ENCODE measurements around the gene PRSS33. TPM values are rescaled to one million over a fixed set of nuclear protein-coding genes. Genes with fewer than 3 reads are reported as not detected.
A peak's percentile ranks its signal among the peaks of the same experiment; 100 is the strongest.

The PRSS33 gene
- total and polyA plus RNA-seq, 4 donors = 0.08 TPM; not detected in 3

DNA sequence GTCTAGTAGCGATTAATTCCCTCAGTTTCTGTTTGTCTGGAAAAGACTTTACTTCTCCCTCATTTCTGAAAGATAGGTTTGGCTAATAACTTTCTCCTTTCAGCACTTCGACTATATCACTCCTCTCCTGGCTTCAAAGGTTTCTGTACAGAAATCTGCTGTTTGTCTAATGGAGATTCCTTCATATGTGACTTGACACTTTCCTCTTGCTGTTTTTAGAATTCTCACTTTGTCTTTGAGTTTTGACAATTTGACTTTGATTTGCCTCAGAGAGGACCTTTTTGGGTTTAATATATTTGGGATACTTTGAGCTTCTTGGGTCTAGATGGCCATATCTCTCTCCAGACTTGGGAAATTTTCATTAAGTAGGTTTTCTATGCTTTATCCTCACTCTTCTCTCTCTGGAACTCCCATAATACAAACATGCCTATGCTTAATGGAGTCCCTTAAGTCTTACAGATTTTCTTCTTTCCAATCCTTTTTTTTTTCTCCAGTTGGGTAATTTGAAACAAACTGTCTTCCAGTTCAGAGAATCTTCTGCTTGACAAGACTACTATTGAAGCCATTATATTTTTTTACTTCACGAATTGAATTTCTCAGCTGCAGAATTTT is 21.9 kb upstream of the PRSS33 start:
- Histone ChIP-seq H3K36me3 (ENCODE audit: control insufficient read depth in 1 of 2, insufficient read depth in 2 of 2, low read length in 1 of 2) (no peaks in the 10 kb centered on the region), H3K27me3 (ENCODE audit: control insufficient read depth in 1 of 2, insufficient read depth in 2 of 2, low read length in 1 of 2) (no peaks in the 10 kb centered on the region), H3K4me3 (ENCODE audit: low read length in 2 of 2) (no peak overlapping the region), H3K4me1 (ENCODE audit: control insufficient read depth in 1 of 2, insufficient read depth in 2 of 2, low read length in 2 of 2) (no peaks in the 10 kb centered on the region), H3K27ac (ENCODE audit: low read depth in 1 of 2, low read length in 2 of 2) (no peak overlapping the region), H3K9me3 (ENCODE audit: control insufficient read depth, low read length) (peaks cover 4% of the 10 kb centered on the region)
- WGBS, 2 donors = 75 to 76% methylated on average over 3 of the region's 3 CpGs
- ATAC-seq (ENCODE audit: low FRiP score) (no peak), DNase-seq (no peak)
- intact Hi-C loops (cut with DNase I) = no loop called here

- intact Hi-C loops (cut with DNase I) = no loop called here
- H3K27me3 ChIP-seq (ENCODE audit: control insufficient read depth in 1 of 2, insufficient read depth in 2 of 2, low read length in 1 of 2) = no peaks in the 10 kb centered on the region
- DNase-seq = peak; percentile 9 to 30
Measured at GRCh38 chr16:2808181-2808580, 20.8 kb upstream of the PRSS33 start.

GRCh38 chr16:2806286-2806685 is 18.9 kb upstream of the PRSS33 start:
- Histone ChIP-seq H3K27ac (ENCODE audit: low read depth in 1 of 2, low read length in 2 of 2) (no peak overlapping the region), H3K4me3 (ENCODE audit: low read length in 2 of 2) (no peak overlapping the region), H3K4me1 (ENCODE audit: control insufficient read depth in 1 of 2, insufficient read depth in 2 of 2, low read length in 2 of 2) (no peaks in the 10 kb centered on the region), H3K27me3 (ENCODE audit: control insufficient read depth in 1 of 2, insufficient read depth in 2 of 2, low read length in 1 of 2) (no peaks in the 10 kb centered on the region), H3K36me3 (ENCODE audit: control insufficient read depth in 1 of 2, insufficient read depth in 2 of 2, low read length in 1 of 2) (no peaks in the 10 kb centered on the region), H3K9me3 (ENCODE audit: control insufficient read depth, low read length) (peaks cover 8% of the 10 kb centered on the region)
- DNase-seq (peak; percentile 4 to 38), ATAC-seq (ENCODE audit: low FRiP score) (no peak)
- intact Hi-C loops (cut with DNase I) = no loop called here
- 69% methylated on average over 5 of the region's 5 CpGs for WGBS, 2 donors

More at GRCh38 chr16:2808181-2808580, 20.8 kb upstream of the PRSS33 start:
- 87% methylated on average over 7 of the region's 7 CpGs for WGBS, 2 donors
- Histone ChIP-seq H3K36me3 (ENCODE audit: control insufficient read depth in 1 of 2, insufficient read depth in 2 of 2, low read length in 1 of 2) (no peaks in the 10 kb centered on the region), H3K9me3 (ENCODE audit: control insufficient read depth, low read length) (peaks cover 8% of the 10 kb centered on the region), H3K4me1 (ENCODE audit: control insufficient read depth in 1 of 2, insufficient read depth in 2 of 2, low read length in 2 of 2) (no peaks in the 10 kb centered on the region), H3K27ac (ENCODE audit: low read depth in 1 of 2, low read length in 2 of 2) (no peak overlapping the region), H3K4me3 (ENCODE audit: low read length in 2 of 2) (no peak overlapping the region)
- ATAC-seq (ENCODE audit: low FRiP score) = no peak

DNA sequence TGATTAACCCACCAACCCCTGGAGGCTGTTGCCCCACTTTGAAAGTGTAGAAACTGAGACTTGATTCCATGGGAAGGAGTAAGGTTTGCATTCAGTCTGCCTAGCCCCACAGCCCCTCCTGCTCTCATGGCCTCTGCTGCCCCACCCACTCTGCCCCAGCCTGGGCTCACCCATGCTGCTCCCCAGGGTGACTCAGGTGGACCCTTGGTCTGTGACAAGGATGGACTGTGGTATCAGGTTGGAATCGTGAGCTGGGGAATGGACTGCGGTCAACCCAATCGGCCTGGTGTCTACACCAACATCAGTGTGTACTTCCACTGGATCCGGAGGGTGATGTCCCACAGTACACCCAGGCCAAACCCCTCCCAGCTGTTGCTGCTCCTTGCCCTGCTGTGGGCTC is 17.4 kb upstream of the PRSS33 start:
- ATAC-seq (ENCODE audit: low FRiP score) = no peak
- peaks cover 8% of the 10 kb centered on the region for H3K9me3 ChIP-seq (ENCODE audit: control insufficient read depth, low read length)
- intact Hi-C loops (cut with DNase I) = no loop called here

DNA sequence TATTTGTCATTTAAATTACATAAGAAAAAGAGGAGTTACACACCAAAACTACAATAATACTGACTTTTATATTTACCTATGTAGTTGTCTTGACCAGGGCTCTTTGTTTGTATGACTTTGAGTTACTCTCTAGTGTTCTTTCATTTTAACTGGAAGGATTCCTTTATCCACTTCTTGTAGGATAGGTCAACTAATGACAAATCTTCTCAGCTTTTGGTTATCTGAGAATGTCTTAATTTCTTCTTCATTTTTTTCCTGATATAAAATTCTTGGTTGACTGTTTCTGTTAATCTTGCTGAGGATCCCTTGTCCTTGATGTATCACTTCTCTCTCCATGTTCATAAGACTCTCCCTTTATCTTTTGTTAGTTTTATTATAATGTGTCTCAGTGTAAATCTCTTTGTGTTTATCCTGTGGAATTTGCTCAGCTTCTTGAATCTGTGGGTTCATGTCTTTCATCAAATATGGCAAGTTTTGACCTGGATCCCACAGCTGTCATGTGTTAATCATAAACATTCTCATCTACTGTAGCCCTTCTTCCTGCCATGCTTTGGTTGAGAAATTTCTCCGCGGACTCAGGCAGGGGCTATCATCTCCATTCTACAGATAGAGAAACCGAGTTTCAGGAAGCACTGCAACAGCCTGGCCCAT is 16.3 kb upstream of the PRSS33 start:
- Histone ChIP-seq H3K9me3 (ENCODE audit: control insufficient read depth, low read length) (peaks cover 8% of the 10 kb centered on the region), H3K27me3 (ENCODE audit: control insufficient read depth in 1 of 2, insufficient read depth in 2 of 2, low read length in 1 of 2) (no peaks in the 10 kb centered on the region), H3K36me3 (ENCODE audit: control insufficient read depth in 1 of 2, insufficient read depth in 2 of 2, low read length in 1 of 2) (no peaks in the 10 kb centered on the region), H3K27ac (ENCODE audit: low read depth in 1 of 2, low read length in 2 of 2) (no peak overlapping the region), H3K4me3 (ENCODE audit: low read length in 2 of 2) (no peak overlapping the region), H3K4me1 (ENCODE audit: control insufficient read depth in 1 of 2, insufficient read depth in 2 of 2, low read length in 2 of 2) (no peaks in the 10 kb centered on the region)
- ATAC-seq (ENCODE audit: low FRiP score) (no peak), DNase-seq (peak in 1 of 2 donors; percentile 12)
- intact Hi-C loops (cut with DNase I) = no loop called here
- 79 to 81% methylated on average over 3 of the region's 3 CpGs for WGBS, 2 donors

More for the DNA sequence above, 17.4 kb upstream of the PRSS33 start:
- Histone ChIP-seq H3K36me3 (ENCODE audit: control insufficient read depth in 1 of 2, insufficient read depth in 2 of 2, low read length in 1 of 2) (no peaks in the 10 kb centered on the region), H3K4me3 (ENCODE audit: low read length in 2 of 2) (no peak overlapping the region), H3K4me1 (ENCODE audit: control insufficient read depth in 1 of 2, insufficient read depth in 2 of 2, low read length in 2 of 2) (no peaks in the 10 kb centered on the region), H3K27me3 (ENCODE audit: control insufficient read depth in 1 of 2, insufficient read depth in 2 of 2, low read length in 1 of 2) (no peaks in the 10 kb centered on the region), H3K27ac (ENCODE audit: low read depth in 1 of 2, low read length in 2 of 2) (no peak overlapping the region)
- peak in 1 of 2 donors; percentile 28 for DNase-seq
- WGBS, 2 donors = 91 to 96% methylated on average over 4 of the region's 4 CpGs

GRCh38 chr16:2799859-2800226 is 12.5 kb upstream of the PRSS33 start:
- Histone ChIP-seq H3K27ac (ENCODE audit: low read depth in 1 of 2, low read length in 2 of 2) (no peak overlapping the region), H3K36me3 (ENCODE audit: control insufficient read depth in 1 of 2, insufficient read depth in 2 of 2, low read length in 1 of 2) (no peaks in the 10 kb centered on the region), H3K9me3 (ENCODE audit: control insufficient read depth, low read length) (peaks cover 8% of the 10 kb centered on the region), H3K27me3 (ENCODE audit: control insufficient read depth in 1 of 2, insufficient read depth in 2 of 2, low read length in 1 of 2) (peaks cover 0 to 1% of the 10 kb centered on the region in 2 donors), H3K4me1 (ENCODE audit: control insufficient read depth in 1 of 2, insufficient read depth in 2 of 2, low read length in 2 of 2) (no peaks in the 10 kb centered on the region), H3K4me3 (ENCODE audit: low read length in 2 of 2) (no peak overlapping the region)
- no peak for ATAC-seq (ENCODE audit: low FRiP score)
- DNase-seq = no peak
- intact Hi-C loops (cut with DNase I) = no loop called here
- WGBS, 2 donors = 50 to 58% methylated on average over 1 of the region's 1 CpG

- Histone ChIP-seq H3K4me1 (ENCODE audit: control insufficient read depth in 1 of 2, insufficient read depth in 2 of 2, low read length in 2 of 2) (no peaks in the 10 kb centered on the region), H3K27me3 (ENCODE audit: control insufficient read depth in 1 of 2, insufficient read depth in 2 of 2, low read length in 1 of 2) (peaks cover 0 to 1% of the 10 kb centered on the region in 2 donors), H3K4me3 (ENCODE audit: low read length in 2 of 2) (no peak overlapping the region), H3K27ac (ENCODE audit: low read depth in 1 of 2, low read length in 2 of 2) (no peak overlapping the region), H3K36me3 (ENCODE audit: control insufficient read depth in 1 of 2, insufficient read depth in 2 of 2, low read length in 1 of 2) (no peaks in the 10 kb centered on the region), H3K9me3 (ENCODE audit: control insufficient read depth, low read length) (peaks cover 5% of the 10 kb centered on the region)
- WGBS, 2 donors = 84 to 85% methylated on average over 21 of the region's 21 CpGs
- ATAC-seq (ENCODE audit: low FRiP score) = no peak
- intact Hi-C loops (cut with DNase I) = no loop called here
- peak; percentile 27 to 58 for DNase-seq
Measured at GRCh38 chr16:2799205-2799858, 12.0 kb upstream of the PRSS33 start.

GRCh38 chr16:2798723-2799204 is 11.4 kb upstream of the PRSS33 start:
- Histone ChIP-seq H3K27ac (ENCODE audit: low read depth in 1 of 2, low read length in 2 of 2) (no peak overlapping the region), H3K36me3 (ENCODE audit: control insufficient read depth in 1 of 2, insufficient read depth in 2 of 2, low read length in 1 of 2) (no peaks in the 10 kb centered on the region), H3K27me3 (ENCODE audit: control insufficient read depth in 1 of 2, insufficient read depth in 2 of 2, low read length in 1 of 2) (peaks cover 0 to 1% of the 10 kb centered on the region in 2 donors), H3K4me3 (ENCODE audit: low read length in 2 of 2) (no peak overlapping the region), H3K4me1 (ENCODE audit: control insufficient read depth in 1 of 2, insufficient read depth in 2 of 2, low read length in 2 of 2) (no peaks in the 10 kb centered on the region), H3K9me3 (ENCODE audit: control insufficient read depth, low read length) (no peaks in the 10 kb centered on the region)
- peak; percentile 37 to 70 for DNase-seq
- intact Hi-C loops (cut with DNase I) = no loop called here
- ATAC-seq (ENCODE audit: low FRiP score) = no peak
- 73 to 79% methylated on average over 37 to 39 of the region's 39 CpGs for WGBS, 2 donors

All from aorta (tissue), 5 donors.